GM18909 (cell line): ENCODE data around the gene FADD.

Experiments
- ATAC-seq: cut with Tn5 transposase; IDR thresholded peaks from one replicate; pipeline ENCODE4 v1.9.1; 2021; ENCODE audit warnings: mild to moderate bottlenecking; ENCODE audit not compliant: unreplicated experiment, poor library complexity

The FADD gene, protein sequence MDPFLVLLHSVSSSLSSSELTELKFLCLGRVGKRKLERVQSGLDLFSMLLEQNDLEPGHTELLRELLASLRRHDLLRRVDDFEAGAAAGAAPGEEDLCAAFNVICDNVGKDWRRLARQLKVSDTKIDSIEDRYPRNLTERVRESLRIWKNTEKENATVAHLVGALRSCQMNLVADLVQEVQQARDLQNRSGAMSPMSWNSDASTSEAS

DNA sequence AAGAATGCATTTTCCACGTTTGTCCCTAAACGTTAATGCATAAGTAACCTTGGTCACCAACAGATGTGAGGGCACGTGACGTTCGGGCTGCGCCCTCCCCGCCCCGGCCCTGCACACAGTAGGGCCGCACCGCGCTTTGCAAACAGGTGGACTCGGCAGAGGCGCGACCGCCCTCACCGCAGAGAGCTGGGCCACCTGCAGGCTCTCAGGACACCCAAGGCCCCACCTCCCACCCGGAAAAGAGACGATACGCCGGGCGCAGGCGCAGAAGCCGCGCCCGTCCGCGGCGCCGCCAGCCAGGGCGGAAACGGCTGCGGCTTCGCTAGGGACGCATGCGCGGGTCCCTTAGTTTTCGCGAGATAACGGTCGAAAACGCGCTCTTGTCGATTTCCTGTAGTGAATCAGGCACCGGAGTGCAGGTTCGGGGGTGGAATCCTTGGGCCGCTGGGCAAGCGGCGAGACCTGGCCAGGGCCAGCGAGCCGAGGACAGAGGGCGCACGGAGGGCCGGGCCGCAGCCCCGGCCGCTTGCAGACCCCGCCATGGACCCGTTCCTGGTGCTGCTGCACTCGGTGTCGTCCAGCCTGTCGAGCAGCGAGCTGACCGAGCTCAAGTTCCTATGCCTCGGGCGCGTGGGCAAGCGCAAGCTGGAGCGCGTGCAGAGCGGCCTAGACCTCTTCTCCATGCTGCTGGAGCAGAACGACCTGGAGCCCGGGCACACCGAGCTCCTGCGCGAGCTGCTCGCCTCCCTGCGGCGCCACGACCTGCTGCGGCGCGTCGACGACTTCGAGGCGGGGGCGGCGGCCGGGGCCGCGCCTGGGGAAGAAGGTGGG lies at the start of gene FADD:
FADD (plus strand) TSS at position 377 of the 831 bp plus-strand sequence; CDS start at position 541, 164 bp downstream.
- ATAC-seq: peak; percentile 83

GRCh38 chr11:70155386-70155785 lies 47.7 kb upstream of the FADD start:
- ATAC-seq: no peak

GRCh38 chr11:70156291-70157037 lies 46.6 kb upstream of the FADD start:
- ATAC-seq: no peak

DNA sequence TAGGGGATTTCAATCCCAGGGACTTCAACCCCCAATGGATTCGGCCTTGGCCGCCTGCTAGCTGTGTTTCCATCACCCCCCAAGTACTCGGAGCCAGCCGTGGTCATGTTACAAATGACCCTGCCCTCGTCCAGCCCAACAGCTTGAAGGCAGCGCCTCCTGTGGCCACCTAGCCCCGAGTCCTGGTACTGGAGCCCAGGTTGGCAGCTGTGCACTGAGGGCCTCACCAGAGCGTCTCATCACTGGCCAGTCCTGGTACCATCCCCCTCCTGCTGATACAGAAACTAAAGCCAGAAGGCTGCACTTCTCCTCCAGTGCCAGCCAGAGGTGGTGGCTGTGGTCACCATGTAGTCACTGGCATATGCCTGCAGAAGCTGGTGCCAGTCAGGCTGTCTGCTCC lies 44.9 kb upstream of the FADD start:
- ATAC-seq: no peak

GRCh38 chr11:70158757-70159389 lies 44.2 kb upstream of the FADD start:
- ATAC-seq: no peak

DNA sequence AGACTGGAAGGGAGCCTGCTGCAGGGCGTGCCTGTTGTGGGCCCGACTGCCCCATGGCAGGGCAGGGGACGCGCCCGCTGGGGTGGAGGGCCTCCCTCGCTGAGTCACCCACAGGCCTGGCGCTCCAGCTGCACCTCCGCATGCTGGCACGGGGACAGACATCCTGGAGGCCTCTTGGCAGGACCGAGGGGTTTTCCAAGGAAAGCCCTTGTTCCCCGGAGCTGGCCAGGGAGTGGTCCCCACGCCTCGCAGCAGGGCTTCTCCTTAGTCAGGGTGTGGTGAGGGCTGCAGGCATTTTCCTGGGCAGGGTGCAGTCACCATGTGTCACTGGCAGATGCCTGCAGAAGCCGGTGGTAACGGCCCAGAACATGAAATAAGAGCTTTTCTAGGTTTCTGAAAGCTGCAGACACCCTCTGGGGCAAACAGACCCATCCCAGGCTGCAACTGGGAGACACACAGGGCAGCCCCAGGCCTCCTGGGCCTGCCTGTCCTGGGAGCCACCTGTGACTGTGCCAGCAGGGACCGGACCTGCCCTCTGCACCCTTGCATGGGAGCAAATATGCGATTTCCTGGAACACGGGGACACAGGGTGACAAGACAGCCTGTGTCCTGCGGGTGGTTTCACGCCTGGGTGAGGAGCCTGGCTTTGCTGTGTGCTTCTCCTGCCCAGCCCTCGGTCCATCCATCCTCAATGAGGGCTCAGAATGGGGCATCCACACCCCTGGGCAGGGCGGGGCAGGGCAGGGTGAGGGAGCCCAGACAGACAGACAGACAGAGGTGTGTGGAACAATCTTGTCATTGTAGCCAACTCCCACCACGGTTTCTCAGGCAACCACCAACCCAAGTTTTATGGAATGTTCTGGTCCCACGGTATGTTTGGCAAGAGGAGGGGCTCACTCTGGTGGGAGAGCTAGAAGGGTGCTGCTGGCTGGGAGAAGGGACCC lies 43.2 kb upstream of the FADD start:
- ATAC-seq: no peak

- no peak for ATAC-seq
Observed at GRCh38 chr11:70161043-70161625, 42.0 kb upstream of the FADD start.

DNA sequence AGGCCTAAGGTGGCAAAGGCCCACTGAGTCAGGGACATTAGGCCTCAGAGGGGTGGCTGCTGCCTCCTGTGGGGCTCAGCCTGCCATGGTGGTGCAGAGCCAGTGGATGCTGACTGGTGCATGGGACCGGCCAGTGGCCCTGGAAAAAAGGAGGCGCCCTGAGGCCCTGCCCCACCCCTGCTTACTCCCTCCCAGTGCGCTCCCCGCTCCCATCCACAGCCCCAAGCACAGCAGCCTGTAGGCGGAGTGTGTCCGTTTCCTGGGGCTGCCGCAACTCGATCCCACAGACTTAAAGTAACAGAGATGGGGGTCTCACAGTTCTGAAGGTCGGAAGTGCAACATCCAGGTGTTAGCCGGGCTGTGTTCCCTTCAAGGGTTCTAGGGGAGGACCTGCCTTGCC lies 38.4 kb upstream of the FADD start:
- no peak for ATAC-seq

GRCh38 chr11:70167120-70167519 lies 36.0 kb upstream of the FADD start:
- ATAC-seq: no peak

- ATAC-seq: no peak
Observed at GRCh38 chr11:70167723-70168404, 35.2 kb upstream of the FADD start.

DNA sequence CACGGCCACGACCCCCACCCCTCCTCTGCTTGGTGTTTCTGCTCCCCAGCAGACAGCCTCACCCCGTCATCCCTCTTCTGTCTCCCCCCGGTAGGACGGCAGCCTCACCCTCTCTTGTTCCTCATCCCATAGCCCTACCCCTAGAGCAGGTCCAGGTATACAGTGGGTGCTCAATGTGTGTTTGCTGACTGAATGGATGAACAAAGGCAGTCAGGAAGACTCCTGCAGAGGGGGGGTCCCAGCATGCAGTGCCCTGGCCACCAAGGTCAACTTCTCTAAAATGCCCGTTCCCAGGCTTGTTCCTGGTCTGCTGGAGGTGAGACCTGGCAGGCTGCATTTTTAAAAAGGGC lies 34.7 kb upstream of the FADD start:
- no peak for ATAC-seq

- ATAC-seq: no peak
Observed at GRCh38 chr11:70169127-70169526, 34.0 kb upstream of the FADD start.

- ATAC-seq: no peak
Observed at GRCh38 chr11:70169632-70170031, 33.5 kb upstream of the FADD start.

DNA sequence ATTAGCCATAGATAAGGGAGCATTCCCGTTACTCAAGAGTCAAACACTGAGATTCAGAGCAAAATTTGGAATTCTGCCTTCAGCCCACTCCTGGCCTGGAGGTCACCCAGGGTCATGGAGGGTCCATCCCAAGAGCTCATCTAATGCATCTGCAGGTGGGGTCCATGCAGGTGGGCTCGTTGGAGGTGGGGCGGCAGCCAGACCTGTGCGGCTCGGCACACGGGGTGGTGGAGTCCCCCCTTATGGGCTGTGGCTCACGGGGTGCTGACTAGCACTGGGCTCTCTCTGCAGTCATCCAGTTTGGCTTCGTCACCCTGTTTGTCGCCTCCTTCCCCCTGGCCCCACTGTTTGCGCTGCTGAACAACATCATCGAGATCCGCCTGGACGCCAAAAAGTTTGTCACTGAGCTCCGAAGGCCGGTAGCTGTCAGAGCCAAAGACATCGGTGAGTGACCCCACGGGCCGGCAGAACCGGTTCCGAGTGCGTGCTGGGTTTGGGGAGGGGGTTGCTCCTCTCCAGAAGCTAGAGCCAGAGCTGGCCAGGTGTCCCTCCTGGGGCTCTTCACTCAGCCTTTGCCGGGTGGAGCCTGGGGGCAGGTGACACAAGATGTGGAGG lies 32.4 kb upstream of the FADD start:
- ATAC-seq: no peak

DNA sequence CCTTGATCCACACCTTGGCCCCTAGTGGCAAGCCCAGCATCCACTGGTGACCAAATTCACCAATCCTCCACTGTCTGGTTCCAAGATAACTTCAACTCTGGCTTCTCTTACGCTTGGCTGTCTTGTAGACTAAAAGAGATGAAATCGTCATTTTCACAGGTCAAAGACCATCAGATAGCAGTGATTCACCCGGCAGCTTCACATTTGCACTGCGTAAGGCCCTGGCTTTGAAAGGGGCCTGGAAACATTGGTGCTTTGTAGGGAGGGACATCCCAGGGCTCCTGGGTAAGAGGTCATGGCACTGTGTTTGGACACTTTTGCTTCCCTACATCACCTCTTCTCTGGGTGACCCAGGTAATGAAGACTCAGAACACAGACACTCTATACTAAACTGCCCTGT lies 30.1 kb upstream of the FADD start:
- ATAC-seq: no peak

DNA sequence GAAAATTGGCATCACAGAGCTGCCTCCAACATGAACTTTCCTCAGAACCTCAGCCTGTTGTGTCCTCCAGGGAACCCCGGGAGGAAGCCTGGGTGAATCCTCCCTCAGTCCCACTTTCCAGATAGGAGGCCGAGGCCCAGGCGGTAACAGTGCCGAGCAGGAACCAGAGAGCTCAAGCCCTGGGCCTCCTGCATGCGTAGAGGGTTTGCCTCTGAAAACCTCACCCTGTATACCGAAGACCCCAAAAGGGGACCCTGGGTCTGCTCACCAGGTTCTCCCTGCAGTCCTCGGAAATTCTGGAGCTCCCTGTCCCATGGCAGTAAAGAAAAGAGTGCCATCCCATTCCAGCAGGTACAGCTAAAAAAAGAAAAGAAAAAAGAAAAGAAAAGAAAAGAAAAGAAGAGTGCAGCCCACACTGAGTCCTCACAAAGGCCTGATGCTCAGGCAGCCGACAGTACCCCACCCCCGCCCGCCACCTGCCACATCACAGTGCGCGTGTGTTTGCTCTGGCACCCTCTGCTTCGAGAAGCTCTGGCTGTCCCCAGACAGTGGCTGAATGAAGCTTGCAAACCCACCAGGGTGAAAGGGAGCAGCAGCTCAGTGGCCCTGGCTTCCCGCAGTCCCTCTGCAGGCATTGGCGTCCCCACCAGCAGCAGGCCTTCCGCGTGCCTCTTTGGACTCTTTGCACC lies 28.4 kb upstream of the FADD start:
- no peak for ATAC-seq

DNA sequence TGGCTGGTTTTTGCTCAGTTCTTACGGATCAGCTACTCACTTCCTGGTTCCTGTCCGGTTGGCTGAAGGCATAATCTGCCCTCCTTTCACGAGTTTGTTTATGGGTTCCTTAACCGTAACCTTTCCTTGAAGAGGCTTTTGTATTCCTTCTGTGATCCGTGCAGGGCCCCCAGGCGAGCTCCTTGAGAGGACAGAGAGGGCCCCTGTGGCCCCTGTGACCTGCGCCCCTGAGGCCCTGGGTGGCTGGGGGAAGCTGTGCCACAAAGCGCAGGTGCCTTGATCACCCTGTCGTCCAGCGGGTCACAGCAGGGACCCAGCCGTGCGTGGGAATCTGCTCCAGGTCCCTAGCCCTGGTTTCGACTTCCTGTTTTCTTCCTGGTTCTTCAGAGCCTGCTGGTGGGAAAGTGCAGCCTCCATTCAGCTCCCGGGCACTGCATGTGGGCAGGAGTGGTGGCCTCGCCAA lies 27.8 kb upstream of the FADD start:
- no peak for ATAC-seq
